ENCODE results near the gene RRP15.

DNA sequence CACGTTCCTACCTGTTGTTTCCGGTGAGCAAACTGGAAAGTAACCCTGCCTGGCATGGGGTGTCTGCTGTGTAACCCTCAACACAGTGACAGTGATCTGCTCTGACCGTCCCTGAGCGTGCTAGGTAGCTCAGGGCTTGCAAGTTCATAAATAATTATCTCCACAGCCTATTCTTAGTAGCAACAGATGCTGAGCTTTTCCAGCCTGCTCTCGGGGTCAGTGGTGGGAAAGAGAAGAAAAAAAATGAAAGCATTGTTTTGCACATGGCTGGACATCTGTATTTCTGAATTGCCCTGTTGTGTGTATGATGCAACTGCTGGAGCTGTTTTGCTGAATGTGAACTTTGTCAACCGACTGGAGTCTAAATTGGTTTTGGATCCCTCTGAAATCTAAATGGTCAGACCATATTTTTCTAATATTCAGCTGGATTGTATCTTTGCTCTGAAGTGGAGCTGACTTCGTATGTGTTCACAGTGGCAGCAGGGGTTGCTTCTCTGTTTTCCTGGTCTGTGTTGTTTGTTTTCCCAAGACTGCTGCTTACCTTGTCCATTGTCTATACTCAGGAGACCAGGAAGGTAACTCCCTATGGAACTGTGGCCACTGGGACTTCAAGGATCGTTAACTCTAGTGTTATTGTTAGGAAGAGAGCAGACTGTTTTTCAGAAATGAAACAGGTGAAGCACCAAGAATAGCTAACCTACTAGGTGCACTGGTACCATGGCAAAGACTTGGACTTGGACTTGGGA, 87.0 kb downstream of the RRP15 start:
- TF ChIP-seq POLR2A (IDR thresholded peaks at IDR 0.05) (no peak), EP300 (IDR thresholded peaks at IDR 0.05) (no peak)
